WI38 (cell line): ENCODE data around the gene CMTM4.
A peak's percentile ranks its signal among the peaks of the same experiment; 100 is the strongest.
"Not testable (repeated sequence)": the region's sequence is repeated elsewhere in the genome, so short reads cannot be mapped to it uniquely, and the experiment has no call there.

Source experiments
- H3K4me3 ChIP-seq: 2 replicates; pipeline ENCODE4 v1.5.1; 2011; ENCODE audit warnings: low read depth, mild to moderate bottlenecking, control low read depth, low read length
- TF ChIP-seq, protein P1 (sequence below): IDR thresholded peaks from 2 replicates; pipeline ENCODE4 v1.5.1; 2012; ENCODE audit warnings: low read depth, mild to moderate bottlenecking, control low read depth, low read length

Gene CMTM4

DNA sequence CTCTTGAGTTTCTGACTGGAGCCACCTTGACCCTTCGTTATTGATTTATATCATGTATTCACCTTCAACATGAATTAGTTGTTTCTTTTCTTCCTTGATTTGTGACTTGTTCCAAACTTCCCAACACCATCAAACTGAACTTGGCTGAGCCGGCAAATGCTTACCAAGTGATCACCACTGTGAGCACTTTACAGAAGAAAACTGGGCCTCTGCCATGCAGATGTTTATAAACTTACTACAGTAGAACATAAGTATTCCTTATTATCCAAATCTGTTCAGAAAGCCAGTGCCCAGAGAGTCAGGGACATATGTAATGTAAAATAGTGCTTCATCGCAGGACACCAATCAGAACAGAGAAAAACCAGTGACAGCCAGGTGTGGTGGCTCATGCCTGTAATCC is 19.9 kb downstream of the CMTM4 start:
- TF ChIP-seq, protein P1, sequence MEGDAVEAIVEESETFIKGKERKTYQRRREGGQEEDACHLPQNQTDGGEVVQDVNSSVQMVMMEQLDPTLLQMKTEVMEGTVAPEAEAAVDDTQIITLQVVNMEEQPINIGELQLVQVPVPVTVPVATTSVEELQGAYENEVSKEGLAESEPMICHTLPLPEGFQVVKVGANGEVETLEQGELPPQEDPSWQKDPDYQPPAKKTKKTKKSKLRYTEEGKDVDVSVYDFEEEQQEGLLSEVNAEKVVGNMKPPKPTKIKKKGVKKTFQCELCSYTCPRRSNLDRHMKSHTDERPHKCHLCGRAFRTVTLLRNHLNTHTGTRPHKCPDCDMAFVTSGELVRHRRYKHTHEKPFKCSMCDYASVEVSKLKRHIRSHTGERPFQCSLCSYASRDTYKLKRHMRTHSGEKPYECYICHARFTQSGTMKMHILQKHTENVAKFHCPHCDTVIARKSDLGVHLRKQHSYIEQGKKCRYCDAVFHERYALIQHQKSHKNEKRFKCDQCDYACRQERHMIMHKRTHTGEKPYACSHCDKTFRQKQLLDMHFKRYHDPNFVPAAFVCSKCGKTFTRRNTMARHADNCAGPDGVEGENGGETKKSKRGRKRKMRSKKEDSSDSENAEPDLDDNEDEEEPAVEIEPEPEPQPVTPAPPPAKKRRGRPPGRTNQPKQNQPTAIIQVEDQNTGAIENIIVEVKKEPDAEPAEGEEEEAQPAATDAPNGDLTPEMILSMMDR: no peak
- no peak overlapping the region for H3K4me3 ChIP-seq

DNA sequence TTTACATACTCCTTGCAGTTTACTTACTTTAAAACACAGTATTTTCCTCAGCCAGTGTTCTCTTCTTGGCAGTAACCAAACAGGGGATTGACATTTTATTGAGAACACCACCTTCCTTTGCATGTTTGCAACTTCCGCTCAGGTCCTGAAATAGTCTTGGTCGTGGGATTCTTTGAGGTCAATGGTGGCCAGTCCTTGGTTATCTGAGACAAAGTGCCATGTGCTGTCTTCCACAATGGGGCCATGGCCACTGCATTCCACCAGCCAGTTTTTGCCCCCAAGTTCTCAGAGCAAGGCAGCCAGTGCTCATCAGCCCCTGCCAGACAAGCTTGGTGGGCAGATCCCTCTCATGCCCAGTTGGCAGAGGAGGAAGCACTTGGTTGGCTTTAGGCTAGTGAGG is 22.9 kb downstream of the CMTM4 start:
- TF ChIP-seq, protein P1: no peak
- no peak overlapping the region for H3K4me3 ChIP-seq

DNA sequence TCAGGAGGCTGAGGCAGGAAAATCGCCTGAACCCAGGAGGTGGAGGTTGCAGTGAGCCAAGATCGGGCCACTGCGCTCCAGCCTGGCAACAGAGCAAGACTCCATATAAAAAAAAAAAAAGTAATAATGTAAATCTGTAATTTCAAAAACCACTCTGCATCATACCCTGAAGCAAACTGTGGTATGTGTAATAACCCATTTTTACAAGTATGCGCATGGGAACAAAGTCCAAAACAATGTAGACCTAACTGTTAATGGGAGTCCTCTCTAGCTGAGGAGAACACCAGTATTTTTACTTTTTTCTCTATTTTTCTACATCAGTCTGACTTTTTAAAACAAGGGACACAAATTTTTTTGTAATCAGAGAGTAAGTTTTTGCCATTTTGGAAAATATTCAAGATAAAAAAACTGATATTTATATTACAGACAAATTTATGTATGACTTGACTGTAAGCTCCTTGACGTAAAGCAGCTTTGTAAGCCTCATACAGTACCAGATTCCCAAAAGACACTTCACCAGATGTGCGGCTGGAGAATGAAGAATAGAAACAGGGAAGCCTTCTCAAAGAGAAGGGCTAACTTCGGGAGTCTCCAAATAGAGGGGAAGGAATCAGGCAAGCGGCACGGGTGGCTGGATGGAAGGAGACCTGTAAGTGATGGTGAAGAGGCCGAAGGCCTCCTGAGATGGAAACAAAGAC is 25.7 kb downstream of the CMTM4 start:
- H3K4me3 ChIP-seq: no peak overlapping the region

DNA sequence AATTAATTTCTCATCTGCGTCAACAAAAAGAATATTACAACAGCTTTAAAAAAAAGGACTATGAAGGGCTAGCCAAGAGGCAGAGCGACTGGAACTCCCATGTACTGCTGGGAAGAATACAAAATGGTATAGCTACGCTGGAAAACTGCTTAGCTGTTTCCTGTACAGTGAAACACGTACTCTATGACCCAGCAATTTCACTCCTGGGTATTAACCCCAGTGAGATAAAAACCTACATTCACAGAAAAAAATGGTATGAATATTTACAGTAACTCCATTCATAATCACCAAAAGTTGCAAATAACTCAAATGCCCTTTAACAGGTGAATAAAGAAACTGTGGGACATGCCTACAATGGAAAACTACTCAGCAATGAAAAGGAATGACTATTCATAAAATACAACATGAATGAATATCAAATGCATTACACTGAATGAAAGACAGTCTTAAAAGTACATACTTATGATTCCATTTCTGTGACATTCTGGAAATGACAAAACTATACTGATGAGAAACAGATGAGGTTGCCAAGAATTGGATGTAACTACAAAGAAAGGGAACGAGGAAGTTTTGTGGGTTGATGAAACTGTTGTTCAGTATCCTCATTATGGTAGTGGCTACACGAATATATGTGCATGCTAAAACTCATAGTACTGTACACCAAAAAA is 27.6 kb downstream of the CMTM4 start:
- no peak overlapping the region for H3K4me3 ChIP-seq
- TF ChIP-seq, protein P1: no peak

More for the DNA sequence above, 25.7 kb downstream of the CMTM4 start:
- TF ChIP-seq, protein P1: no peak

DNA sequence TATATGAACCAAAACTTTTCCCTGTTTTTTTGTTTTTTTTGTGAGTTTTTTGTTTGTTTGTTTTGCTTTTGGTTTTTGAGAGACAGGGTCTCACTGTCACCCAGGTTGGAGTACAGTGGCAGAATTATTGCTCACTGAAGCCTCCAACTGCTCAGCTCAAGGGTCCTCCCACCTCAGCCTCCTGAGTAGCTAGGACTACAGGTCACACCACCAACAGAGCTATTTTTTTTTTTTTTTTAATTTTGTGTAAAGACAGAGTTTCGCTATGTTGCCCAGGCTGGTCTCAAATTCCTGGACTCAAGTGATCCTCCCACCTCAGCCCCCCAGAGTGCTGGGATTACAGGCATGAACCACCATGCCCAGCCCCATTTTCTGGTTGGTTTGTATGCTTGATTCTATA is 28.6 kb downstream of the CMTM4 start:
- TF ChIP-seq, protein P1: no peak
- H3K4me3 ChIP-seq: no peak overlapping the region

DNA sequence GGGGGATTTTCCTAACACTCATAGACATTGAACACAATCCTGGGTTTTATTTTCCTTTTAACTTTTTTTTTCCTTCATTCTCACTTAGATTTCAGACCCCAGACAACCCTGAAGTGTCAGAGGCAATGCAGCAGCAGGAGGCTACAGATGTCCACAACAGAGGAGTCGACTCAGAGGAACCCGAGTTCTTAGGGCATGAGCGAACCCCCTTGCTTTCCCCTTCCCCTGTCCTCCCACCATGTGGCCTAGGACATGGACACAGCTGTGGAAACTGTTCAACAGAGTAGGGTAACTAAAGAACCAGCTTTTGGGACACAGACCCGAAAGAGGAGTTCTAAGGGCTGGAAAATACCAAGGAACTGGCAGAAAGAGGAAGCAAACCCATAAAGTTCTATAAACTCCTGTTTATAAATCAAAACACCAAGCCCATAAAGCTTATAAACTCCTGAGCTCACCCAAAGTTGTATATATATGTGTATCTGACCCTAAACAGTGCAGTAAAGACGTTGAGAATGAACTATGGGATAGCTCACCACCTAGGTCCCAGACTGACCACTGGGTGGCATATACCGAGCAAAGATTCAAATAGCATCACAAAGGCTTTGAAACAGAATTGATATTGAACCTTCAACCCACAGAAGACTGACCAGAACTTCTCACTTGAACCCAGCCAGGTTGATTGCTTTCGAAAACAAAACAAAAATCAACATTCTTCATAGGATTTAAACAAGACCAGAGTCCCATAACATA is 33.9 kb downstream of the CMTM4 start:
- TF ChIP-seq, protein P1: peak; percentile 47; the same call in 1 of the 2 replicates

DNA sequence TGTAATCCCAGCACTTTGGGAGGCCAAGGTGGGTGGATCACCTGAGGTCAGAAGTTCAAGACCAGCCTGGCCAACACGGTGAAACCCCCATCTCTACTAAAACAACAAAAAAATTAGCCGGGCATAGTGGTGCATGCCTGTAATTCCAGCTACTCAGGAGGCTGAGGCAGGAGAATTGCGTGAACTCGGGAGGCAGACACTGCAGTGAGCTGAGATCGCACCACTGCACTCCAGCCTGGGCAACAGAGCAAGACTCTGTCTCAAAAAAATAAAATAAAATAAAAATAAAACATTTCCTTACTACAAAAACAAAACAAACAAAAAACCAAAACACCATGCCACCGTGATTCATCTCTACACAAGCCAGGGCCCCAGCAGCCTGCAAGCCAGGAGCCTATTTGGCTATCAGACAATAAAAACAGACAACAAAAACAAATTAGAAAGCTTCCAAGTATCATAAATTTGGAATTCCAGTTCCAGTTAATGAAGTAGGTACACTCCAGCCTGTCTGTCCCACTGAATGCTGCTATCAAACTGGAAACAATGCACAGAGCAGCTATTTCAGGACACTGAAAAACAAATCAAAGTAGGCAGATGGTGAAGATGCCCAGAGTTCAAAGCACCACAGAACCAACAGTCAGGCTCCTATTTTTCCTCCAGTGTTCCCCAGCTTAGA is 34.7 kb downstream of the CMTM4 start:
- not testable (repeated sequence) for H3K4me3 ChIP-seq

More for the DNA sequence above, 33.9 kb downstream of the CMTM4 start:
- no peak overlapping the region for H3K4me3 ChIP-seq
